Activated CD4-positive, alpha-beta T cell treated with anti-CD3 and anti-CD28 coated beads, Interleukin-10, Interleukin-2, amounts not matched to agents 100 ng/mL and 50 ng/mL, durations not matched to agents 16 hours and 8 hours (primary cell): ENCODE measurements around the gene NCOA7.
"Not testable (repeated sequence)": the region's sequence is repeated elsewhere in the genome, so short reads cannot be mapped to it uniquely, and the experiment has no call there.

ENCODE experiments used
- DNase-seq: peaks from one replicate; pipeline ENCODE4 v3.0.0-alpha.2; 2020

The NCOA7 gene

GRCh38 chr6:125872259-125872921, 81.6 kb downstream of the NCOA7 start:
- DNase-seq, result no peak

- DNase-seq, result no peak
Measured at GRCh38 chr6:125882243-125882642, 91.5 kb downstream of the NCOA7 start.

GRCh38 chr6:125884634-125885371, 94.0 kb downstream of the NCOA7 start:
- DNase-seq, result no peak

- no peak for DNase-seq
Measured at GRCh38 chr6:125886021-125886420, 95.3 kb downstream of the NCOA7 start.

GRCh38 chr6:125886914-125887313, 96.2 kb downstream of the NCOA7 start:
- no peak for DNase-seq

GRCh38 chr6:125887372-125887771, 96.6 kb downstream of the NCOA7 start:
- DNase-seq, result no peak

GRCh38 chr6:125888989-125889656, 98.4 kb downstream of the NCOA7 start:
- peak; percentile 45 for DNase-seq

GRCh38 chr6:125899726-125900182, 109.0 kb downstream of the NCOA7 start:
- no peak for DNase-seq

GRCh38 chr6:125904871-125905270, 114.1 kb downstream of the NCOA7 start:
- DNase-seq, result peak; percentile 91

- peak; percentile 61 for DNase-seq
Measured at GRCh38 chr6:125906158-125906998, 115.6 kb downstream of the NCOA7 start.

GRCh38 chr6:125910527-125910926, 119.8 kb downstream of the NCOA7 start:
- peak; percentile 79 for DNase-seq

GRCh38 chr6:125911051-125911451, 120.3 kb downstream of the NCOA7 start:
- DNase-seq, result not testable (repeated sequence)

GRCh38 chr6:125912430-125912829, 121.7 kb downstream of the NCOA7 start:
- DNase-seq, result not testable (repeated sequence)

- DNase-seq, result no peak
Measured at GRCh38 chr6:125913145-125913544, 122.4 kb downstream of the NCOA7 start.

- DNase-seq, result no peak
Measured at GRCh38 chr6:125913864-125914351, 123.1 kb downstream of the NCOA7 start.

- no peak for DNase-seq
Measured at GRCh38 chr6:125918230-125918629, 127.5 kb downstream of the NCOA7 start.

GRCh38 chr6:125918681-125919566, 128.2 kb downstream of the NCOA7 start:
- DNase-seq, result peak; percentile 89

GRCh38 chr6:125919618-125920017, 128.9 kb downstream of the NCOA7 start:
- no peak for DNase-seq

- DNase-seq, result no peak
Measured at GRCh38 chr6:125922322-125922860, 131.6 kb downstream of the NCOA7 start.

GRCh38 chr6:125923366-125923877, 132.7 kb downstream of the NCOA7 start:
- DNase-seq, result no peak

- DNase-seq, result peak; percentile 49
Measured at GRCh38 chr6:125924169-125924568, 133.4 kb downstream of the NCOA7 start.
